ENCODE results near the gene TBPL1. TPM values are rescaled to one million over a fixed set of nuclear protein-coding genes. Genes with fewer than 3 reads are reported as not detected.

TBPL1 gene
- total RNA-seq, 3 donors from 2014 or later, result 16.6 to 25.4 (median 23.3) TPM

GRCh38 chr6:133937909-133938308 is 15.1 kb upstream of the TBPL1 start:
- H3K4me3 ChIP-seq, result no peak overlapping the region
- no peaks in the 10 kb centered on the region for H3K4me1 ChIP-seq (ENCODE audit: low read depth)
- H3K9me3 ChIP-seq, result no peaks in the 10 kb centered on the region
- no peaks in the 10 kb centered on the region for H3K36me3 ChIP-seq (ENCODE audit: low read depth)
- no peak for TF ChIP-seq CTCF (IDR thresholded peaks at IDR 0.05)
- intact Hi-C loops (cut with DNase I, micrococcal nuclease), result no loop called here
- ATAC-seq (no peak), DNase-seq (no peak)

- intact Hi-C loops (cut with DNase I, micrococcal nuclease), result no loop called here
- no peak overlapping the region for H3K4me3 ChIP-seq
- ATAC-seq (no peak), DNase-seq (no peak)
- H3K9me3 ChIP-seq, result no peaks in the 10 kb centered on the region
- no peaks in the 10 kb centered on the region for H3K36me3 ChIP-seq (ENCODE audit: low read depth)
- no peaks in the 10 kb centered on the region for H3K4me1 ChIP-seq (ENCODE audit: low read depth)
- TF ChIP-seq CTCF (IDR thresholded peaks at IDR 0.05), result no peak
Observed at GRCh38 chr6:133938533-133938932, 14.5 kb upstream of the TBPL1 start.

- Histone ChIP-seq H3K9me3 (no peaks in the 10 kb centered on the region), H3K4me3 (no peak overlapping the region), H3K4me1 (ENCODE audit: low read depth) (no peaks in the 10 kb centered on the region), H3K36me3 (ENCODE audit: low read depth) (no peaks in the 10 kb centered on the region)
- TF ChIP-seq CTCF (IDR thresholded peaks at IDR 0.05), result no peak
- ATAC-seq (peak; percentile 81), DNase-seq (peak in 1 of 3 donors; percentile 38)
- intact Hi-C loops (cut with DNase I, micrococcal nuclease), result no loop called here
Observed at GRCh38 chr6:133939778-133940667, 13.0 kb upstream of the TBPL1 start.

- ATAC-seq, result no peak
- intact Hi-C loops (cut with DNase I, micrococcal nuclease), result no loop called here
- Histone ChIP-seq H3K4me3 (no peak overlapping the region), H3K4me1 (ENCODE audit: low read depth) (peaks cover 6% of the 10 kb centered on the region), H3K9me3 (no peaks in the 10 kb centered on the region), H3K36me3 (ENCODE audit: low read depth) (no peaks in the 10 kb centered on the region)
- TF ChIP-seq CTCF (IDR thresholded peaks at IDR 0.05), result no peak
- no peak for DNase-seq
Observed at GRCh38 chr6:133945158-133945557, 7.9 kb upstream of the TBPL1 start.

- intact Hi-C loops (cut with DNase I, micrococcal nuclease), result no loop called here
- H3K36me3 ChIP-seq (ENCODE audit: low read depth), result no peaks in the 10 kb centered on the region
- H3K4me1 ChIP-seq (ENCODE audit: low read depth), result peaks cover 6% of the 10 kb centered on the region
- no peaks in the 10 kb centered on the region for H3K9me3 ChIP-seq
- no peak overlapping the region for H3K4me3 ChIP-seq
- DNase-seq (peak in 1 of 3 donors; percentile 83), ATAC-seq (peak; percentile 88)
- TF ChIP-seq CTCF (IDR thresholded peaks at IDR 0.05), result no peak
Observed at GRCh38 chr6:133947302-133947900, 5.6 kb upstream of the TBPL1 start.

All from mucosa of descending colon (tissue), 3 donors.